Stimulated activated CD4-positive, alpha-beta T cell treated with anti-CD3 and anti-CD28 coated beads, Interleukin-15, amount 100 ng/mL, for 48 hours (primary cell): ENCODE data around the gene SPRYD3.

Experiments
- DNase-seq, 2 donors: peaks; one replicate each; pipeline ENCODE4 v3.0.0-alpha.2; 2020; ENCODE audit warnings: low read depth in 2 of 2

The SPRYD3 gene

GRCh38 chr12:53063708-53064612 is 15.2 kb downstream of the SPRYD3 start:
- DNase-seq, result no peak

- DNase-seq, result no peak
Measured at GRCh38 chr12:53062977-53063707, 16.0 kb downstream of the SPRYD3 start.

GRCh38 chr12:53062011-53062961 is 16.9 kb downstream of the SPRYD3 start:
- DNase-seq, result no peak

- DNase-seq, result no peak
Measured at GRCh38 chr12:53061404-53062010, 17.7 kb downstream of the SPRYD3 start.

- DNase-seq, result no peak
Measured at GRCh38 chr12:53060721-53061276, 18.4 kb downstream of the SPRYD3 start.

GRCh38 chr12:53060064-53060720 is 19.0 kb downstream of the SPRYD3 start:
- no peak for DNase-seq

GRCh38 chr12:53059434-53060063 is 19.6 kb downstream of the SPRYD3 start:
- no peak for DNase-seq

- DNase-seq, result no peak
Measured at GRCh38 chr12:53058674-53059433, 20.3 kb downstream of the SPRYD3 start.

GRCh38 chr12:53057816-53058500 is 21.2 kb downstream of the SPRYD3 start:
- DNase-seq, result no peak

- no peak for DNase-seq
Measured at GRCh38 chr12:53056901-53057300, 22.3 kb downstream of the SPRYD3 start.

- DNase-seq, result no peak
Measured at GRCh38 chr12:53056296-53056695, 22.9 kb downstream of the SPRYD3 start.

GRCh38 chr12:53055471-53056266 is 23.5 kb downstream of the SPRYD3 start:
- no peak for DNase-seq

GRCh38 chr12:53054112-53054878 is 24.9 kb downstream of the SPRYD3 start:
- DNase-seq, result peak; percentile 87 to 92

GRCh38 chr12:53053218-53054111 is 25.7 kb downstream of the SPRYD3 start:
- DNase-seq, result peak in 1 of 2 donors; percentile 42

GRCh38 chr12:53052419-53053217 is 26.6 kb downstream of the SPRYD3 start:
- DNase-seq, result no peak
